Stimulated activated CD4-positive, alpha-beta T cell treated with anti-CD3 and anti-CD28 coated beads, Interleukin-1b, Interleukin-23, amount 100 ng/mL, for 48 hours (primary cell): ENCODE measurements around the gene SGSH.
A peak's percentile ranks its signal among the peaks of the same experiment; 100 is the strongest.

Experiments
- DNase-seq: peaks from one replicate; pipeline ENCODE4 v3.0.0-alpha.2; 2020

SGSH gene

GRCh38 chr17:80220054-80220735 lies at the start of gene SGSH, which contains the start of gene SLC26A11:
TSS of gene SGSH (minus strand) at chr17:80220333. CDS start at chr17:80220313, 20 bp downstream.
TSS of gene SLC26A11 (plus strand) at chr17:80220427. CDS start at chr17:80221561, 1,134 bp downstream.
- DNase-seq: peak; percentile 71

DNA sequence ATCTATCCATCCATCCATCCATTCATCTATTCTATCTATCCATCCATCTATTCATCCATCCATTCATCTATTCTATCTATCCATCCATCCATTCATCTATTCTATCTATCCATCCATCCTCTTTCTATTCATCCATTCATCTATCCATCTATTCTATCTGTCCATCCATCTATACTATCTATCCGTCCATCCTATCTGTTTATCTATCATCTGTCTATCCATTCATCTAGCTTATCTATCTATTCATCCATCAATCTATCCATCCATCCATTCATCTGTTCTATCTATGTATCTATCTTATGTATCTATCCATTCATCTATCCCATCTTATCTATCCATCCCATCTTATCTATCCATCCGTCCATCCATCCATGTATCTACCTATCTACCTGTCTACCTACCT lies 49.3 kb upstream of the SGSH start:
- no peak for DNase-seq

DNA sequence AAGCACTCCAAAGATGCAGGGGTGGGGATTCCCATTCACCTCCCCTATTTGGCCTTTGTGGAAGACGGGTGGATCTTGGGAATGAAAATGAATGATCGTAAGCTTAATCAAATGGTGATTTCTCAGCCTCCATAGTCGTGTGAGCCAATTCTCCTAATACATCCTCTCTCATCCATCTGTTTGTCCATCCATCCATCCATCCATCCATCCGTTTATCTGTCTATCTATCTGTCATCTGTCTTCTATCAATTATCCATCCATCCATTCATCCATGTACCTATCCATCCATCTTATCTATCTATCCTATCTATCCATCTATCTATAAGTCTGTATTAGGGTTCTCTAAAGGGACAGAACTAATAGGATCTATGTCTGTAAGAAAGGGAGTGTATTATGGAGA lies 48.3 kb upstream of the SGSH start:
- DNase-seq: no peak

DNA sequence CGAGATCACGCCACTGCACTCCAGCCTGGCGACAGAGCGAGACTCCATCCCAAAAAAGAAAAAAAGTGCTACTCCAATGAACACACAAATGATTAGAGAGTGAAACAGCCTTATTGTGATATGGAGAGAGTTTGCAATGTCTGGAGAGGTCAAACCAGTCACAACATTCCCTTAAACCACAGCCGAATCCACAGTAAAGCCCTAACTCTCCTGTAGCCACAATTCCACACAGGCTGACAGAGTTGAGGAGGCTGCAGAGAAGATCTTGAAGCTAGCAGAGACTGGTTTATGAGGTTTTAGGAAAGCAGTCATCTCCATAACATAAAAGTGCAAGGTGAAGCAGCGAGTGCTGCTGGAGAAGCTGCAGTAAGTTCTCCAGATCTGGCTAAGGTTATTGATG lies 47.3 kb upstream of the SGSH start:
- DNase-seq: no peak

DNA sequence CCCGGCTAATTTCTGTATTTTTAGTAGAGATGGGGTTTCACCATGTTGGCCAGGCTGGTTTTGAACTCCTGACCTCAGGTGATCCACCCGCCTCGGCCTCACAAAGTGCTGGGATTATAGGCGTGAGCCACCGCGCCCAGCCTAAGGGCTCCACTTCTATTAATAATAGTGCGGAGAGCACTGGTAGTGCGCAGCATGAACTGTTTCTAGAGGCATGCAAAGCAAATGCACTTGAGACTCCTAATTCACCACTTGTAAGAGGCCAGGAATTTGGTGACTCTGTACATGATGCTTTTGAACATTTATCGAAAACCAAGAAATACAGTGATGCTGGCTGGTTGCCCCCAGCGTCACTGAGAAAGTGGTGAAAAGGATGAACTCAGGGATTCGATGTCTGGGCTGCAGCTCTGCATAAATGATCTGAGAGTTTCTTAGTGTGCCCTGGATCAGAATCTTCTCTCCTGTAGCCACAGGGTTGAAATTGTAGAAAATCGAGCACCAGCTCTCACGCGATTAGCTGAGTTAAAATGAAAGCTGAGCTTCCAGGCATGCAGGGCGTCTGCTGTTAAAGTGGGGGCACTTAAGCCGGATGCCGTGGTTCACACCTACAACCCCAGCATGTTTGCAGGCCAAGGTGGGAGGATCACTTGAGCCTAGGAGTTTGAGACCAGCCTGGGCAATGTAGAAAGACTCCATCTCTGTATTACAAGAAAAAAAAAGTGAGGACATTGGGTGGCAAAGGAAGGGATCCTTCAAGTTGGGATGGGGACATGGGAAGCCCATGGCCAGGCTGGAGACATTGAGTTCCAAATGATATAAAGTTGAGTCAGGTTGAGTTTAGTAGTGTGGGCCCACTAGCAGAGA lies 45.3 kb upstream of the SGSH start:
- peak; percentile 73 for DNase-seq

DNA sequence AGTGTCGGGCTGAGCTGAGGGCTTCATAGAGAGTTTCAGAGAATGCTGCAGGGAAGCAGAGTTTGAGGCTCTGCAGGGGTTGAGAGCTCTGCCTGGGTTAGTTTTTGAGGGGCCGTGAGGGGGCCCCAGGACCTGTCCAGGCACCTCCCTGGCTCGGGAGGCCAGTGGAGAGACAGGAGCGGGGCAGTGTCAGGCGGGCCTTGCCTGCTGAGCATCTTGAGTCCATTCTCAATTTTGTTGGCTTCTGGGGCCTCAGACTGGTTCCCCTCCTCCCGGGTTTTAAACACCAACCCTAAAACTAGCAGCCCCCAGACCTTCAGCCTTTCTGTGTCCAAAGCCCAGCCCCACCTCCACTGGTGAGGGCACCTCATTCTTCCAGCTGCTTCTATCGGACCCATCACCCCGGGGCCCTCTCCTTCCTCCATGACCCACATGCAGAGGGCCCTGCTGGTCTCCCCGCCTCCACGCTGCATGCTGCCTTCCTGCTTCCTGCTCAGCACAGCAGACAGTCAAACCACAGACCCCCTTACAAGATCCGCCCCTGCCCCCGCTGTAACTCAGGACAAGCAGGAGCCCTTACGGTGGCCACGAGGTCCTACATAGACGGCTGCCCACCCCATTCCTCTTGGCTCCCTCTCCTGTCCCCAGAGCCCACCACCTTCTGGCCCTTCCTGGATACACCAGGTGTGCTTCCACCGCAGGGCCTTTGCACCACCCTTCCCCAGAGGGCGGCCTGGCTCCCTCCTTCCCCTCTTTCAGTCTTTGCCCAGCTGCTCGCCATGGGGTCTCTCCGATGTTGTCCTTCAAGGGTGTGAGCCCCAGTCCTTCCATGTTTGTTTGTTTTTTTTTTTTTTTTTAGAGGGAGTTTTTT lies 44.3 kb upstream of the SGSH start:
- peak; percentile 60 for DNase-seq

- peak; percentile 91 for DNase-seq
These were observed 43.4 kb upstream of the SGSH start for GRCh38 chr17:80263253-80264204.

- no peak for DNase-seq
These were observed 42.7 kb upstream of the SGSH start for GRCh38 chr17:80262775-80263244.

- DNase-seq: no peak
These were observed 42.2 kb upstream of the SGSH start for GRCh38 chr17:80262291-80262690.

DNA sequence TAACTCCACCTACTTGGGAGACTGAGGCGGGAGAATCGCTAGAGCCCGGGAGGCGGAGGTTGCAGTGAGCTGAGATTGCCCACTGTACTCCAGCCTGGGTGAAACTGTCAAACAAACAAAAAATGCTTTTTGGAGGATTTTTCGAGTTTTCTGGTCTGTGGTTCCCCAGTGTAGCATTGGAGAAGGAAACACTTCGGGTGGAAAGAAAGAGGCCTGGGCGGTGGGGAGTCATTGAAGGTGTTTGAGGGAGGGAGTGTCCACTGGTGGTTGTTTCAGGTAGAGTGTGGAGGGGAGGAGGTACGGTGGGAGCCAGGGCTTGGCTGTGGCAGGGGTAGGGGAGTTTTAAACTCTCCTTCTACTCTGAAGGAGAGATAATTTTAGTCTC lies 41.8 kb upstream of the SGSH start:
- DNase-seq: no peak

GRCh38 chr17:80261159-80261894 lies 41.2 kb upstream of the SGSH start:
- peak; percentile 69 for DNase-seq

- peak; percentile 47 for DNase-seq
These were observed 40.6 kb upstream of the SGSH start, which contains the start of gene RNF213 for GRCh38 chr17:80260791-80261158. TSS of gene RNF213 (plus strand) at chr17:80260852. CDS start at chr17:80263682, 2,830 bp downstream.

GRCh38 chr17:80260069-80260535 lies 40.0 kb upstream of the SGSH start:
- DNase-seq: peak; percentile 78

GRCh38 chr17:80259457-80260068 lies 39.4 kb upstream of the SGSH start:
- no peak for DNase-seq

GRCh38 chr17:80258296-80258695 lies 38.2 kb upstream of the SGSH start:
- peak; percentile 53 for DNase-seq

DNA sequence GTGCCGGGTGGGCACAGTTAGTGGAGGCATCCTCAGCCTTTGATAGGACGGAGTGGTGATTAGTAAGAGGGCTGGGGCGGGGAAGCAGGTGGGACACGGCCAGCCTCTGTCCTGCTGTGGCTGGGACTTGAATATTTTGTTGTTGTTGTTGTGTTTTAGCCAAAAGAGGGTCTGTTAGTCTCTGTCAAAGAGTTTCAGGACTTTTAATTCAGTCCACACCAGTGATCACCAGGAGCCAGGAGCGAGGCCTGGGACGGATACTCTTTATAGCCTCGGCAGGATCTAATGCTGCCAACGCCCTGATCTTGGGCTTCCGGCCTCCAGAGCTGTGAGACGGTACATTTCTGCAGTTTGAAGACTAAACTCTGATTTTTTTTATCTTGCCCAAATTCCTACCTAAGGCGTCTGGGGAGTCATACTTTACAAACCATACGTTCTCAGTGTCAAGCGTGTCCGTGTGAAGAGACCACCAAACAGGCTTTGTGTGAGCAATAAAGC lies 37.6 kb upstream of the SGSH start:
- no peak for DNase-seq

DNA sequence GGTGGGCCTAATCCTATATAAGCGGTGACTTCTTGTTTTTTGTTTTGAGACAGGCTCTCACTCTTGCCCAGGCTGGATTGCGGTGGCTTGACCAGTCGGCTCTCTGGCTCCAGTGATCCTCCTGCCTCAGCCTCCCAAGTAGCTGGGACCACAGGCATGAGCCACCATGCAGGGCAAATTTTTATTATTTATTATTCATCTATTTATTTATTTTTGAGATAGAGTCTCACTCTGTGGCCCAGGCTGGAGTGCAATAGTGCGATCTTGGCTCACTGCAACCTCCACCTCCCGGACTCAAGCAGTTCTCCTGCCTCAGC lies 35.9 kb upstream of the SGSH start:
- no peak for DNase-seq

DNA sequence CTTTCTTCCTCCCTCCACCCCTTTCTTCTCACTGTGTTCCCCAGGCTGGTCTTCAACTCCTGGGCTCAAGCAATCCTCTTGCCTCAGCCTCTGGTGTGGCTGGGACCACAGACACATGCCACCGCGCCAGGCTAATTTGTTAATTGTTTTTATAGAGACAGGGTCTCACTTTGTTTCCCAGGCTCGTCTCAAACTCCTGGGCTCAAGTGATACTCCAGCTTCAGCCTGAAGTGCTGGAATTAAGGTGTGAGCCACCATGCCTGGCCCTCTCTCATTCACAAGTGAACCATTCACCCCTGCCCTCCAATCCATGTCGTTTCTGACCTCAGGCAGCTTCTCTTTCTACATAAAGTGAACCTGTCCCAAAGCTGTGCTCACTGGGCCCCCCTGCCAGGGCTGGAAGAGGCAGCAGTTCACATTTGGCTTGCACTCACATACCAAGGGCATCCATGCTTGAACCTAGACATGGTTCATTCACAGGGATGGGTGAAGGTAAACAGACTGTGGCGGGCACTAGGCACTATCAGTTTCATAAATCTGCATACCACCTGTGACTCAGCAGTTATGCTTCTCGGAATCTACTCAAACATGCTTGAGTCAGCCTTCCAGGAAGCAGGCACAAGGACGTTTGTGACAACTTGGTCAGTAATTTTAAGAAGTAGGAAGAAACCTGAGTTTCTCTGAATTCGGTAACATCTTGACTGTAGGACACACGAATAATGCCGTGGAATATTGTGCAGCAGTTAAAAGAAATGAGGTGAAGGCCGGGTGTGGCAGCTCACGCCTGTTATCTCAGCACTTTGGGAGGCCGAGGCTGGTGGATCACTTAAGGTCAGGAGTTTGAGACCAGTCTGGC lies 34.5 kb upstream of the SGSH start:
- DNase-seq: peak; percentile 80

DNA sequence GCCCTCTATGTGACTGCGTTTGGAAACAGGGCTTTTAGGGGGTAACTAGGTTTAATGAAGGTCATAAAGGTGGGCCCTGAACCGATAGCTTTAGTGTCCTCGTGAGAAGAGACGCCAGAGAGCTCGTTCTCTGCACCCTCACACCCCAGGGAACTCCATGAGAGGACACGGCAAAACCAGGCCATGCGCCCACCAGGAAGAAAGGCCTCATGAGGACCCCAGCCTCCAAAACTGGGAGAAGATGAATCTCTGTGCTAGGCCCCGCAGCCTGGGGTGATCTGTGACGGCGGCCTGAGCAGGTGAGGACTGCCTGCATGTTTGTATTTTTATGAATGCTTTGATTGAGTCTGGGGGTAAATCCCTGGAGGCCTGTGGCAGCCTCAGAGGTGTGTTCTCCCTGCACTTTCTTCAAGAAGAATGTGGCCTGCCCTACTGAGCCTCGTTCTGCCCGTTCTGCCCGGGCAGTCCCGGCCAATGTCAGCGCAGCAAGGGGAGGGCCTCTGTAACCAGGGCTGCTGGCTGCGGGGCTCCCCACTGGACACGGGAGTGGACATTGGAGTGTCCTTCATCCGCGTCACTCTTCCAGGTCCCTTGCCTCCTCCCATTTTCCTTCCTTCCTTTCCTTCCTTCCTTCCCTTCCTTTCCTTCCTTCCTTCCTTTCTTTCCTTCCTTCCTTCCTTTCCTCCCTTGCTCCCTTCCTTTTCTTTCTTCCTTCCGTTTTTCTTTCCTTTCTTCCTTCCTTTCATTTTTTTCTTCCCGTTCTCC lies 33.7 kb upstream of the SGSH start:
- no peak for DNase-seq
